ENCODE data around the gene PCDHA7. TPM values are rescaled to one million over a fixed set of nuclear protein-coding genes. Genes with fewer than 3 reads are reported as not detected.

Gene PCDHA7
- 0.06 to 0.21 TPM (median 0.13 TPM) in 5 replicates for total RNA-seq (2022; extraction: Qiagen RNA extraction; ENCODE audit: low read depth)

GRCh38 chr5:140833993-140834392 is at the start of gene PCDHA7:
Gene PCDHA7 (plus strand): TSS chr5:140834269. CDS start chr5:140834384, 115 bp downstream.

DNA sequence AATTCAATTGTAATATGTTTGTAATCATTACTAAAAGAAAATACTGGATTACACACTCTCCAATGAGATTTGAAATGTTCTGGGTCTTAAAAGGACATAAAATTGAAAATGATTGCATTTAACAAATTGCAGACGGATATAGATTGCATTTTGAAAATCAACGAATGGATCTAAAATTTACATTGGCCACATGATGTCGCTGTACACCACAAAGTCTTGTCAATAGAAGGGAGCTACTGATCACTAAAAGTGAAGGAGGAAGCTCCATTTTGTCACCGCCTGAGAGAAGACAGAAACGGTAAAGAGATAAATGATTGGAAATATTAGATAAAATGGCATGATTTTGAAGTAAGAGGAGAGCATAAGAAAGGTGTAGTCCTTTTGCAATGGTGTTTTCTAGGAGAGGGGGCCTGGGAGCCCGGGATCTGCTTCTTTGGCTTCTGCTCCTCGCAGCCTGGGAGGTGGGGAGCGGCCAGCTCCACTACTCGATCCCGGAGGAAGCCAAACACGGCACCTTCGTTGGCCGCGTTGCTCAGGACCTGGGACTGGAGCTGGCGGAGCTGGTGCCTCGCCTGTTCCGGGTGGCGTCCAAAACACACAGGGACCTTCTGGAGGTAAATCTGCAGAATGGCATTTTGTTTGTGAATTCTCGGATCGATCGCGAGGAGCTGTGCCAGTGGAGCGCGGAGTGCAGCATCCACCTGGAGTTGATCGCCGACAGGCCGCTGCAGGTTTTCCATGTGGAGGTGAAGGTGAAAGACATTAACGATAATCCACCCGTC is 48.0 kb upstream of the PCDHA7 start, which contains the start of gene PCDHA1:
Gene PCDHA1 (plus strand): TSS at position 236 of the 782 bp plus-strand sequence.

GRCh38 chr5:140794595-140795258 is 39.3 kb upstream of the PCDHA7 start, which contains the start of gene PCDHA2:
Gene PCDHA2 (plus strand): TSS chr5:140794852.

GRCh38 chr5:140800816-140801493 is 33.1 kb upstream of the PCDHA7 start, which contains the start of gene PCDHA3:
Gene PCDHA3 (plus strand): TSS chr5:140801057.

DNA sequence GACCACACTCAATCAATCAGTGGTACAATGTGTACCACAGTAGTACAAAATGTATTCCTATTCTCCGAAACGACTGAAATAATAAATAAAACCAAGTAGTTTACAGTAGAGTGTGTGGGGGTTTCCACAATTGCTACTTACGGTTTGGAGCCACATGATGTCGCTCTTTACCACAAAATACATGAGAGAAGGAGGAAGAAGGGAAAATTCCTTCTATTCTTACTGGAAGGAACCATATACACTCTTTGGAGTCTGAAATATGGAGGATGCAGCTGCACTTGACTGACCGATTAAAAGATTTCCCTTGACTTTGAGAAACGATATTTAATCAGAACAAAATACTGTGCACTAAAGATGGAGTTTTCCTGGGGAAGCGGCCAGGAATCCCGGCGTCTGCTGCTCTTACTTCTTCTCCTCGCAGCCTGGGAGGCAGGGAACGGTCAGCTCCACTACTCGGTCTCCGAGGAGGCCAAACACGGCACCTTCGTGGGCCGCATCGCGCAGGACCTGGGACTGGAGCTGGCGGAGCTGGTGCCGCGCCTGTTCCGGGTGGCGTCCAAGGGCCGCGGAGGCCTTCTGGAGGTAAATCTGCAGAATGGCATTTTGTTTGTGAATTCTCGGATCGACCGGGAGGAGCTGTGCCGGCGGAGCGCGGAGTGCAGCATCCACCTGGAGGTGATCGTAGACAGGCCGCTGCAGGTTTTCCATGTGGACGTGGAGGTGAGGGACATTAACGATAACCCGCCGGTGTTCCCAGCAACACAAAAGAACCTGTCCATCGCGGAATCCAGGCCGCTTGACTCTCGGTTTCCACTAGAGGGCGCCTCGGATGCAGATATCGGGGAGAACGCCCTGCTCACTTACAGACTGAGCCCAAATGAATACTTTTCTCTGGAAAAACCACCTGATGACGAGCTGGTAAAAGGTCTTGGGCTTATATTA is 27.0 kb upstream of the PCDHA7 start, which contains the start of gene PCDHA4:
Gene PCDHA4 (plus strand): TSS at position 235 of the 942 bp plus-strand sequence.

GRCh38 chr5:140821375-140822280 is 12.4 kb upstream of the PCDHA7 start, which contains the start of gene PCDHA5:
Gene PCDHA5 (plus strand): TSS chr5:140821613.

DNA sequence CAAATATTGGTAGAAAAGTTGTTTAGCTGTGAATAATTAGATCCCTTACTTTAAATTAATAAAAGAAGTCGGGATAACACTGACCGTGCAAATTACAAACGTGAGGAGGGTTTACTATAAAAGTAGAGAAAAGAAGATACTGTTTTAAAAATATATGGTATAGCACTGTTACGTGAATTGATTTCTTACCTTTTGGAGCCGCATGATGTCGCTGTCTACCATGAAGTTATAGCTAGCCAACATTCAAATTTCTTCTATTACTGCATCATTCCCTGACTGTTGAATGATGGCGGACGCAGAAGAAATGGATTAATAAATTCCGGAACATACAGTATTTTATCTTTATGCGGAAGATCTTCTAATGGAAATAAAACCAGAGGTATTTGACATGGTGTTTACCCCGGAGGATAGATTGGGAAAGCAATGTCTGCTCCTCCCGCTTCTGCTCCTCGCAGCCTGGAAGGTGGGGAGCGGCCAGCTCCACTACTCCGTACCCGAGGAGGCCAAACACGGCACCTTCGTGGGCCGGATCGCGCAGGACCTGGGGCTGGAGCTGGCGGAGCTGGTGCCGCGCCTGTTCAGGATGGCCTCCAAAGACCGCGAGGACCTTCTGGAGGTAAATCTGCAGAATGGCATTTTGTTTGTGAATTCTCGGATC is 6.2 kb upstream of the PCDHA7 start, which contains the start of gene PCDHA6:
Gene PCDHA6 (plus strand): TSS at position 257 of the 658 bp plus-strand sequence. CDS start 132 bp downstream, at position 389.

GRCh38 chr5:140840978-140841962 is 7.2 kb downstream of the PCDHA7 start, which contains the start of gene PCDHA8:
Gene PCDHA8 (plus strand): TSS chr5:140841187. CDS start chr5:140841322, 135 bp downstream.

DNA sequence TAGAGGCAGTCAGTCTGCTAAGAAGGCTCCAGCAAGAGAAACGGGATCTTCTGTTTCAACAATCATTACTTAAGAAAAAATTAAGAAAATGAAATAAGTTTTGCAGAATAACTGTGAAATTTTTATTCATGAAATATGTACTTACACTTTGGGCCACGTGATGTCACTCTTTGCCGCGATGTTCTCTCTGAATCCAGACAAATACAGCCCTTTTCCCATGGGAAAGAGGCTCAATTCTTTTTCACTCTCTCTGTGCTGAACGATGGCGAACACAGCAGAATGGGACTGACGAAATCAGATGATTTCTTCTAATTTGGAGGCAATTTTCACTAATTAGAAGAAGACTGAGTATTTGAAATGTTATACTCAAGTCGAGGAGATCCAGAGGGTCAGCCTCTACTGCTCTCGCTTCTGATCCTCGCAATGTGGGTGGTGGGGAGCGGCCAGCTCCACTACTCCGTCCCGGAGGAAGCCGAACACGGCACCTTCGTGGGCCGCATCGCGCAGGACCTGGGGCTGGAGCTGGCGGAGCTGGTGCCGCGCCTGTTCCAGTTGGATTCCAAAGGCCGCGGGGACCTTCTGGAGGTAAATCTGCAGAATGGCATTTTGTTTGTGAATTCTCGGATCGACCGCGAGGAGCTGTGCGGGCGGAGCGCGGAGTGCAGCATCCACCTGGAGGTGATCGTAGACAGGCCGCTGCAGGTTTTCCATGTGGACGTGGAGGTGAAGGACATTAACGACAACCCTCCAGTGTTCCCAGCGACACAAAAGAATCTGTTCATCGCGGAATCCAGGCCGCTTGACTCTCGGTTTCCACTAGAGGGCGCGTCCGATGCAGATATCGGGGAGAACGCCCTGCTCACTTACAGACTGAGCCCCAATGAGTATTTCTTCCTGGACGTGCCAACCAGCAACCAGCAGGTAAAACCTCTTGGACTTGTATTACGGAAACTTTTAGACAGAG is 14.4 kb downstream of the PCDHA7 start, which contains the start of gene PCDHA9:
Gene PCDHA9 (plus strand): TSS at position 244 of the 964 bp plus-strand sequence. CDS start 114 bp downstream, at position 358.

GRCh38 chr5:140855772-140856674 is 22.0 kb downstream of the PCDHA7 start, which contains the start of gene PCDHA10:
Gene PCDHA10 (plus strand): TSS chr5:140855897. CDS start chr5:140856049, 152 bp downstream.

DNA sequence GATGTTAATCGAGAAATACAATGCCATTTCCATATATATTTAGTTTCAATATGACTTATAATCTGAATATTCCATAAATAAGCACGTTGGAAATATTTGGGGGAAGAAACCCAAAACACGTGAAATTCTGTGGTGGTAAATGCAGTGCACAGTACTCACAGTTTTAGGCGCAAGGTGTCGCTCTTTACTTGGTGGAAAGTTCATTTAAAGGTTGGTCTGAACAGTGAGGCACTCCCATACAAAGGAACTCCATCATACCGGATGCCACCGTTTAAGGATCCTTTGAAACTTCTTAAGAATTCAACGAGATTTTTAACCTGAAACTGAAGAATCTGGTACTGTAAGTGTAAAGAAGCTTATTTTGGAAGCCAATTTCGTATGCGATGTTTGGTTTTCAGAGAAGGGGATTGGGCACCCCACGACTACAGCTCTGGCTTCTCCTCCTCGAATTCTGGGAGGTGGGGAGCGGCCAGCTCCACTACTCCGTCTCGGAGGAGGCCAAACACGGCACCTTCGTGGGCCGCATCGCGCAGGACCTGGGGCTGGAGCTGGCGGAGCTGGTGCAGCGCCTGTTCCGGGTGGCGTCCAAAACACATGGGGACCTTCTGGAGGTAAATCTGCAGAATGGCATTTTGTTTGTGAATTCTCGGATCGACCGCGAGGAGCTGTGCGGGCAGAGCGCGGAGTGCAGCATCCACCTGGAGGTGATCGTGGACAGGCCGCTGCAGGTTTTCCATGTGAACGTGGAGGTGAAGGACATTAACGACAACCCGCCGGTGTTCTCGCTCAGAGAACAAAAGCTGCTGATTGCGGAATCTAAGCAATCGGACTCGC is 34.9 kb downstream of the PCDHA7 start, which contains the start of gene PCDHA11:
Gene PCDHA11 (plus strand): TSS at position 237 of the 834 bp plus-strand sequence. CDS start 147 bp downstream, at position 384.

GRCh38 chr5:140875085-140876065 is 41.3 kb downstream of the PCDHA7 start, which contains the start of gene PCDHA12:
Gene PCDHA12 (plus strand): TSS chr5:140875308. CDS start chr5:140875473, 165 bp downstream.

GRCh38 chr5:140881889-140882590 is 48.0 kb downstream of the PCDHA7 start, which contains the start of gene PCDHA13:
Gene PCDHA13 (plus strand): TSS chr5:140882124. CDS start chr5:140882269, 145 bp downstream.

